DOHH2 (cell line): Measurements from ENCODE around the gene LPAR1.

ENCODE experiments used
- H3F3A ChIP-seq: fragments of 200-600 bp; sonication (generic), shearing (Covaris generic); 2 replicates; pipeline ENCODE4 v1.6.0; 2016; ENCODE audit warnings: antibody characterized with exemption, mild to moderate bottlenecking; ENCODE audit not compliant: control insufficient read depth, insufficient read depth
- H3K27ac ChIP-seq: fragments of 200-600 bp; sonication (generic); 2 replicates; pipeline ENCODE4 v1.5.1; 2014; ENCODE audit warnings: low read depth, mild to moderate bottlenecking, low read length, moderate library complexity
- H3K27me3 ChIP-seq: fragments of 200-600 bp; sonication (generic); 2 replicates; pipeline ENCODE4 v1.6.1; 2014; ENCODE audit warnings: mild to moderate bottlenecking, low read length, mixed read lengths; ENCODE audit not compliant: control insufficient read depth
- H3K36me3 ChIP-seq: fragments of 200-600 bp; sonication (generic); 2 replicates; pipeline ENCODE4 v1.6.1; 2014; ENCODE audit warnings: mild to moderate bottlenecking, low read length, moderate library complexity, mixed read lengths; ENCODE audit not compliant: control insufficient read depth
- H3K4me1 ChIP-seq: fragments of 200-600 bp; sonication (generic); 2 replicates; pipeline ENCODE4 v1.6.1; 2014; ENCODE audit warnings: mild to moderate bottlenecking, low read length, mixed read lengths; ENCODE audit not compliant: control insufficient read depth
- H3K4me2 ChIP-seq: fragments of 200-600 bp; sonication (generic); 2 replicates; pipeline ENCODE4 v1.6.0; 2014; ENCODE audit warnings: mild to moderate bottlenecking, low read length, moderate library complexity
- H3K4me3 ChIP-seq: fragments of 200-600 bp; sonication (generic); 2 replicates; pipeline ENCODE4 v1.5.1; 2014; ENCODE audit warnings: mild to moderate bottlenecking, low read length, mixed read lengths
- H3K79me2 ChIP-seq: fragments of 200-600 bp; sonication (generic); 2 replicates; pipeline ENCODE4 v1.6.1; 2014; ENCODE audit warnings: mild to moderate bottlenecking, low read length, mixed read lengths; ENCODE audit not compliant: control insufficient read depth
- H3K9me2 ChIP-seq: fragments of 200-600 bp; sonication (generic); replicated peaks from 2 replicates; pipeline ENCODE4 v1.6.1; 2014; ENCODE audit warnings: mild to moderate bottlenecking, low read length, mixed read lengths; ENCODE audit not compliant: control insufficient read depth
- H3K9me3 ChIP-seq: fragments of 200-600 bp; sonication (generic); 2 replicates; pipeline ENCODE4 v1.6.1; 2014; ENCODE audit warnings: antibody characterized with exemption, low read length, mixed read lengths; ENCODE audit not compliant: control insufficient read depth, insufficient read depth
- H4K20me1 ChIP-seq: fragments of 200-600 bp; sonication (generic); 2 replicates; pipeline ENCODE4 v1.6.0; 2014; ENCODE audit warnings: low read depth, mild to moderate bottlenecking, antibody characterized with exemption, low read length, moderate library complexity; ENCODE audit not compliant: control insufficient read depth, insufficient read depth
- CTCF ChIP-seq: fragments of 200-600 bp; sonication (generic); IDR thresholded peaks from one replicate; pipeline ENCODE4 v1.5.1; 2014; ENCODE audit warnings: antibody characterized with exemption, mild to moderate bottlenecking, low read depth, low read length; ENCODE audit not compliant: poor library complexity, severe bottlenecking
- EZH2phosphoT487 ChIP-seq: fragments of 200-600 bp; sonication (generic); IDR thresholded peaks from 2 replicates; pipeline ENCODE4 v1.6.1; 2017; ENCODE audit warnings: borderline replicate concordance, mild to moderate bottlenecking, antibody characterized with exemption, low read length, moderate library complexity, mixed read lengths

LPAR1 gene

GRCh38 chr9:111041902-111042301, 3.6 kb upstream of the LPAR1 start:
- no peaks in the 10 kb centered on the region for H3F3A ChIP-seq
- no peak overlapping the region for H3K27ac ChIP-seq
- H3K27me3 ChIP-seq = 0 out of 2 replicates have a peak, but pooled peaks cover 2% of the 10 kb centered on the region
- H3K4me2 ChIP-seq = no peak overlapping the region
- H3K4me1 ChIP-seq = no peaks in the 10 kb centered on the region
- no peaks in the 10 kb centered on the region for H3K9me2 ChIP-seq
- no peaks in the 10 kb centered on the region for H4K20me1 ChIP-seq
- no peaks in the 10 kb centered on the region for H3K9me3 ChIP-seq
- TF ChIP-seq CTCF (no peak), EZH2phosphoT487 (no peak)
- H3K4me3 ChIP-seq = no peak overlapping the region
- H3K36me3 ChIP-seq = no peaks in the 10 kb centered on the region
- no peaks in the 10 kb centered on the region for H3K79me2 ChIP-seq

DNA sequence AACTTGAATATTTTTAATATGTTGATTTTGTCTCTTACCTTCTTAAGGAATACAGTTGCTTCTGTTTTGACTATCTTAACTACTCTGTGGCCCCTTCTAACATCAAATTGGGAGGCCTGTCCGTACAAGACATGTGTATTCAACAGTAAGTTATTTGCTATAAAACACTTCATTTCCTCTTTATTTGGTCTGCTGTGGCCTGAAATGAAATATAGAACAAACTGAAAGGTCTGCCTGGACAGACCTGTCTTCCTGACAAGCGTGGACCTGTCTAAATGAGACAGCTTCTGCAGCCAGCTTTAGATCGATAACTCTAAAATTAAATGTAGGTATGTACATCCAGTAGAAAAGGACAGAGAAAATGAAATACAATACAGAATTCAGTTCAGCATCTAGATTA, 2.2 kb upstream of the LPAR1 start:
- no peaks in the 10 kb centered on the region for H3K4me1 ChIP-seq
- H3K36me3 ChIP-seq = no peaks in the 10 kb centered on the region
- H3K4me2 ChIP-seq = no peak overlapping the region
- no peaks in the 10 kb centered on the region for H3K79me2 ChIP-seq
- H3K9me2 ChIP-seq = no peaks in the 10 kb centered on the region
- no peaks in the 10 kb centered on the region for H3F3A ChIP-seq
- no peak overlapping the region for H3K4me3 ChIP-seq
- TF ChIP-seq EZH2phosphoT487 (no peak), CTCF (no peak)
- no peak overlapping the region for H3K27ac ChIP-seq
- no peaks in the 10 kb centered on the region for H3K9me3 ChIP-seq
- H4K20me1 ChIP-seq = no peaks in the 10 kb centered on the region
- H3K27me3 ChIP-seq = 0 out of 2 replicates have a peak, but pooled peaks cover 2% of the 10 kb centered on the region

- Histone ChIP-seq H3K4me2 (no peak overlapping the region), H3K9me2 (no peaks in the 10 kb centered on the region), H3K27me3 (0 out of 2 replicates have a peak, but pooled peaks cover 2% of the 10 kb centered on the region), H4K20me1 (no peaks in the 10 kb centered on the region), H3K4me1 (no peaks in the 10 kb centered on the region), H3K4me3 (no peak overlapping the region), H3K27ac (no peak overlapping the region), H3K9me3 (no peaks in the 10 kb centered on the region), H3F3A (no peaks in the 10 kb centered on the region), H3K79me2 (no peaks in the 10 kb centered on the region), H3K36me3 (no peaks in the 10 kb centered on the region)
- TF ChIP-seq CTCF = no peak
- TF ChIP-seq EZH2phosphoT487 = no peak
Measured at GRCh38 chr9:111039231-111039906, 1.1 kb upstream of the LPAR1 start.
